ENCODE measurements around the gene FAM187B. TPM values are rescaled to one million over a fixed set of nuclear protein-coding genes. Genes with fewer than 3 reads are reported as not detected.

FAM187B gene
- total and polyA plus RNA-seq, 2 of the 8 experiments (the other 6 are each of a cell fraction or from before 2014, with no cell fraction given), result not detected

- no peak for TF ChIP-seq CHD7 (IDR thresholded peaks at IDR 0.05; ENCODE audit: insufficient replicate concordance, low read length)
- TF ChIP-seq ATF2 (IDR thresholded peaks at IDR 0.05; ENCODE audit: low read length), result no peak
- TF ChIP-seq EP300 (IDR thresholded peaks at IDR 0.05; ENCODE audit: borderline replicate concordance in 1 of 2, low read depth in 2 of 2, low read length in 2 of 2), result no peak
- no peak for TF ChIP-seq BCL11A (IDR thresholded peaks at IDR 0.05; ENCODE audit: low read depth in 2 of 2, low read length in 2 of 2)
- no peak for TF ChIP-seq NANOG (IDR thresholded peaks at IDR 0.05; ENCODE audit: insufficient read depth, low read depth, low read length, poor library complexity, severe bottlenecking)
- no peak for TF ChIP-seq JUND (IDR thresholded peaks at IDR 0.05; ENCODE audit: low read length)
- no peak for TF ChIP-seq SIN3A (conservative IDR thresholded peaks at IDR 0.05 in 1 of 2, IDR thresholded peaks at IDR 0.05 in 1 of 2; ENCODE audit: low read depth in 1 of 2, low read length in 2 of 2)
Observed at GRCh38 chr19:35205733-35206323, 22.7 kb downstream of the FAM187B start (continued).
